Measurements from ENCODE around the gene SLC6A20. TPM values are rescaled to one million over a fixed set of nuclear protein-coding genes. Genes with fewer than 3 reads are reported as not detected.

Gene SLC6A20
- total and polyA plus RNA-seq, 2 of the 13 experiments (the other 11 are each of a cell fraction or from before 2014, with no cell fraction given), result not detected

GRCh38 chr3:45711931-45712330 is 84.4 kb downstream of the SLC6A20 start:
- POLR2A ChIA-PET, result no interaction called here
- intact Hi-C loops (cut with micrococcal nuclease; ENCODE audit: unreplicated experiment) (no loop called here), in situ Hi-C loops (cut with HindIII; ENCODE audit: extremely low pct_ligation_motif_present, low pct_unique_long_range_greater_than_20kb) (no loop called here)
- no peak overlapping the region for H2AFZ ChIP-seq (ENCODE audit: low read length)
- CTCF ChIA-PET (ENCODE audit: low intra/inter-chr PET ratio, low total read pairs), result no interaction called here
- FAIRE-seq (no peak), ATAC-seq (no peak), DNase-seq (ENCODE audit: low spot score) (no peak)
- H3K79me2 ChIP-seq (ENCODE audit: insufficient read depth, low read length), result no peaks in the 10 kb centered on the region
- H4K20me1 ChIP-seq (ENCODE audit: insufficient read depth, low read length), result no peaks in the 10 kb centered on the region
- H3K27ac ChIP-seq (ENCODE audit: extremely low read length, insufficient read depth, low read length), result no peak overlapping the region
- no peaks in the 10 kb centered on the region for H3K9me3 ChIP-seq (ENCODE audit: low read length)
- WGBS (ENCODE audit: low lambda C conversion rate), result 100% methylated on average over 4 of the region's 4 CpGs
- H3K4me2 ChIP-seq (ENCODE audit: low read depth, low read length), result no peak overlapping the region
- no peak overlapping the region for H3K4me3 ChIP-seq (replicated peaks in 1 of 3; ENCODE audit: insufficient read depth in 1 of 3, low read depth in 2 of 3, low read length in 3 of 3)
- no peaks in the 10 kb centered on the region for H3K27me3 ChIP-seq (ENCODE audit: control insufficient read depth in 1 of 2, insufficient read depth in 2 of 2, low read length in 2 of 2)
- no peaks in the 10 kb centered on the region for H3K4me1 ChIP-seq (ENCODE audit: insufficient read depth, low read length)
- H3K9ac ChIP-seq (ENCODE audit: insufficient read depth, low read depth, low read length), result no peak overlapping the region
- BruUV-seq (replicated peaks), result no TSS peak
- peaks cover 10 to 50% of the 10 kb centered on the region in 2 experiments for H3K36me3 ChIP-seq (replicated peaks in 1 of 2; ENCODE audit: control insufficient read depth in 1 of 2, insufficient read depth in 2 of 2, low read length in 2 of 2)
- TF ChIP-seq GLI4 (CRISPR knock-in tag; IDR thresholded peaks at IDR 0.05; ENCODE audit: borderline replicate concordance), result no peak
- no peak for TF ChIP-seq SOX13 (IDR thresholded peaks at IDR 0.05)
- no peak for TF ChIP-seq SOX13 (CRISPR knock-in tag; conservative IDR thresholded peaks at IDR 0.05 in 1 of 2, IDR thresholded peaks at IDR 0.05 in 1 of 2)
- no peak for TF ChIP-seq MTA1 (CRISPR knock-in tag; IDR thresholded peaks at IDR 0.05; ENCODE audit: borderline replicate concordance)
- TF ChIP-seq ADNP (CRISPR knock-in tag; IDR thresholded peaks at IDR 0.05), result no peak
- no peak for TF ChIP-seq ZNF207 (IDR thresholded peaks at IDR 0.05; ENCODE audit: borderline replicate concordance)
- no peak for TF ChIP-seq MYC (CRISPR knock-in tag; IDR thresholded peaks at IDR 0.05; ENCODE audit: borderline replicate concordance)
- TF ChIP-seq SMAD9 (CRISPR knock-in tag; IDR thresholded peaks at IDR 0.05), result no peak
- TF ChIP-seq ZNF326 (CRISPR knock-in tag; IDR thresholded peaks at IDR 0.05; ENCODE audit: borderline replicate concordance), result no peak
- no peak for TF ChIP-seq DDIT3 (CRISPR knock-in tag; IDR thresholded peaks at IDR 0.05)
- TF ChIP-seq RORA (CRISPR knock-in tag; IDR thresholded peaks at IDR 0.05), result no peak
- TF ChIP-seq ZFP41 (CRISPR knock-in tag; IDR thresholded peaks at IDR 0.05; ENCODE audit: borderline replicate concordance), result no peak
- no peak for TF ChIP-seq HNRNPUL1 (IDR thresholded peaks at IDR 0.05; ENCODE audit: low read depth, low read length)
- TF ChIP-seq, protein P1, sequence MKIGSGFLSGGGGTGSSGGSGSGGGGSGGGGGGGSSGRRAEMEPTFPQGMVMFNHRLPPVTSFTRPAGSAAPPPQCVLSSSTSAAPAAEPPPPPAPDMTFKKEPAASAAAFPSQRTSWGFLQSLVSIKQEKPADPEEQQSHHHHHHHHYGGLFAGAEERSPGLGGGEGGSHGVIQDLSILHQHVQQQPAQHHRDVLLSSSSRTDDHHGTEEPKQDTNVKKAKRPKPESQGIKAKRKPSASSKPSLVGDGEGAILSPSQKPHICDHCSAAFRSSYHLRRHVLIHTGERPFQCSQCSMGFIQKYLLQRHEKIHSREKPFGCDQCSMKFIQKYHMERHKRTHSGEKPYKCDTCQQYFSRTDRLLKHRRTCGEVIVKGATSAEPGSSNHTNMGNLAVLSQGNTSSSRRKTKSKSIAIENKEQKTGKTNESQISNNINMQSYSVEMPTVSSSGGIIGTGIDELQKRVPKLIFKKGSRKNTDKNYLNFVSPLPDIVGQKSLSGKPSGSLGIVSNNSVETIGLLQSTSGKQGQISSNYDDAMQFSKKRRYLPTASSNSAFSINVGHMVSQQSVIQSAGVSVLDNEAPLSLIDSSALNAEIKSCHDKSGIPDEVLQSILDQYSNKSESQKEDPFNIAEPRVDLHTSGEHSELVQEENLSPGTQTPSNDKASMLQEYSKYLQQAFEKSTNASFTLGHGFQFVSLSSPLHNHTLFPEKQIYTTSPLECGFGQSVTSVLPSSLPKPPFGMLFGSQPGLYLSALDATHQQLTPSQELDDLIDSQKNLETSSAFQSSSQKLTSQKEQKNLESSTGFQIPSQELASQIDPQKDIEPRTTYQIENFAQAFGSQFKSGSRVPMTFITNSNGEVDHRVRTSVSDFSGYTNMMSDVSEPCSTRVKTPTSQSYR (CRISPR knock-in tag; IDR thresholded peaks at IDR 0.05; ENCODE audit: borderline replicate concordance), result no peak
- TF ChIP-seq ZNF558 (CRISPR knock-in tag; IDR thresholded peaks at IDR 0.05; ENCODE audit: borderline replicate concordance), result no peak
- no peak for TF ChIP-seq SMAD1 (CRISPR knock-in tag; IDR thresholded peaks at IDR 0.05; ENCODE audit: borderline replicate concordance, low read depth)
- TF ChIP-seq REXO4 (CRISPR knock-in tag; IDR thresholded peaks at IDR 0.05; ENCODE audit: borderline replicate concordance), result no peak
- TF ChIP-seq BHLHE40 (IDR thresholded peaks at IDR 0.05; ENCODE audit: low read length), result no peak
- TF ChIP-seq ZNF431 (CRISPR knock-in tag; IDR thresholded peaks at IDR 0.05; ENCODE audit: borderline replicate concordance, low read depth), result no peak
- TF ChIP-seq SUZ12 (IDR thresholded peaks at IDR 0.05; ENCODE audit: low read depth, low read length), result no peak
